ENCODE data around the gene SFXN3. TPM values are rescaled to one million over a fixed set of nuclear protein-coding genes. Genes with fewer than 3 reads are reported as not detected.

Gene SFXN3
- total and polyA plus RNA-seq, 2 experiments from 2014 or later, result 93.6 to 102 TPM

- H4K20me1 ChIP-seq (ENCODE audit: insufficient read depth, poor library complexity, severe bottlenecking), result no peaks in the 10 kb centered on the region
- H3K4me1 ChIP-seq (ENCODE audit: insufficient read depth), result peaks cover 15% of the 10 kb centered on the region
- no peaks in the 10 kb centered on the region for H3K79me2 ChIP-seq
- H3K4me3 ChIP-seq, result no peak overlapping the region
- H3K4me2 ChIP-seq, result no peak overlapping the region
- no peaks in the 10 kb centered on the region for H3K36me3 ChIP-seq (replicated peaks; ENCODE audit: insufficient read depth, low read depth)
- no peak overlapping the region for H3K27ac ChIP-seq
- peak; percentile 55 for DNase-seq (ENCODE audit: low spot score)
- H3K27me3 ChIP-seq, result peaks cover 4% of the 10 kb centered on the region
- no peak overlapping the region for H2AFZ ChIP-seq
- TF ChIP-seq EZH2phosphoT487 (IDR thresholded peaks at IDR 0.05; ENCODE audit: low read depth, severe bottlenecking, unreplicated experiment), result no peak
- TF ChIP-seq, protein P1, sequence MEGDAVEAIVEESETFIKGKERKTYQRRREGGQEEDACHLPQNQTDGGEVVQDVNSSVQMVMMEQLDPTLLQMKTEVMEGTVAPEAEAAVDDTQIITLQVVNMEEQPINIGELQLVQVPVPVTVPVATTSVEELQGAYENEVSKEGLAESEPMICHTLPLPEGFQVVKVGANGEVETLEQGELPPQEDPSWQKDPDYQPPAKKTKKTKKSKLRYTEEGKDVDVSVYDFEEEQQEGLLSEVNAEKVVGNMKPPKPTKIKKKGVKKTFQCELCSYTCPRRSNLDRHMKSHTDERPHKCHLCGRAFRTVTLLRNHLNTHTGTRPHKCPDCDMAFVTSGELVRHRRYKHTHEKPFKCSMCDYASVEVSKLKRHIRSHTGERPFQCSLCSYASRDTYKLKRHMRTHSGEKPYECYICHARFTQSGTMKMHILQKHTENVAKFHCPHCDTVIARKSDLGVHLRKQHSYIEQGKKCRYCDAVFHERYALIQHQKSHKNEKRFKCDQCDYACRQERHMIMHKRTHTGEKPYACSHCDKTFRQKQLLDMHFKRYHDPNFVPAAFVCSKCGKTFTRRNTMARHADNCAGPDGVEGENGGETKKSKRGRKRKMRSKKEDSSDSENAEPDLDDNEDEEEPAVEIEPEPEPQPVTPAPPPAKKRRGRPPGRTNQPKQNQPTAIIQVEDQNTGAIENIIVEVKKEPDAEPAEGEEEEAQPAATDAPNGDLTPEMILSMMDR (IDR thresholded peaks at IDR 0.05; ENCODE audit: poor library complexity), result no peak
- TF ChIP-seq EZH2 (IDR thresholded peaks at IDR 0.05; ENCODE audit: borderline replicate concordance), result no peak
- H3K9me2 ChIP-seq (replicated peaks; ENCODE audit: insufficient read depth), result no peaks in the 10 kb centered on the region
- no peaks in the 10 kb centered on the region for H3K9me3 ChIP-seq (ENCODE audit: low read depth)
- WGBS (ENCODE audit: low lambda C conversion rate, missing lambda C conversion rate), result 61% methylated on average over 7 of the region's 7 CpGs
These were observed 16.0 kb upstream of the SFXN3 start for GRCh38 chr10:101014966-101015581.

- Histone ChIP-seq H3K9me2 (replicated peaks; ENCODE audit: insufficient read depth) (no peaks in the 10 kb centered on the region), H3K27ac (no peak overlapping the region), H3K4me2 (no peak overlapping the region), H3K9me3 (ENCODE audit: low read depth) (no peaks in the 10 kb centered on the region), H3K4me1 (ENCODE audit: insufficient read depth) (peaks cover 15% of the 10 kb centered on the region), H4K20me1 (ENCODE audit: insufficient read depth, poor library complexity, severe bottlenecking) (no peaks in the 10 kb centered on the region), H2AFZ (no peak overlapping the region), H3K27me3 (peaks cover 4% of the 10 kb centered on the region), H3K79me2 (no peaks in the 10 kb centered on the region), H3K36me3 (replicated peaks; ENCODE audit: insufficient read depth, low read depth) (no peaks in the 10 kb centered on the region), H3K4me3 (no peak overlapping the region)
- 78% methylated on average over 8 of the region's 8 CpGs for WGBS (ENCODE audit: low lambda C conversion rate, missing lambda C conversion rate)
- TF ChIP-seq EZH2 (IDR thresholded peaks at IDR 0.05; ENCODE audit: borderline replicate concordance) (no peak), EZH2phosphoT487 (IDR thresholded peaks at IDR 0.05; ENCODE audit: low read depth, severe bottlenecking, unreplicated experiment) (no peak)
- TF ChIP-seq, protein P1 (IDR thresholded peaks at IDR 0.05; ENCODE audit: poor library complexity), result no peak
- no peak for DNase-seq (ENCODE audit: low spot score)
These were observed 15.5 kb upstream of the SFXN3 start for GRCh38 chr10:101015582-101015973.

GRCh38 chr10:101016814-101017213 is 14.2 kb upstream of the SFXN3 start:
- Histone ChIP-seq H3K9me3 (ENCODE audit: low read depth) (no peaks in the 10 kb centered on the region), H3K36me3 (replicated peaks; ENCODE audit: insufficient read depth, low read depth) (no peaks in the 10 kb centered on the region), H4K20me1 (ENCODE audit: insufficient read depth, poor library complexity, severe bottlenecking) (no peaks in the 10 kb centered on the region), H3K79me2 (no peaks in the 10 kb centered on the region), H3K27ac (no peak overlapping the region), H3K4me1 (ENCODE audit: insufficient read depth) (peaks cover 15% of the 10 kb centered on the region), H2AFZ (no peak overlapping the region), H3K4me2 (no peak overlapping the region), H3K27me3 (peaks cover 4% of the 10 kb centered on the region), H3K4me3 (no peak overlapping the region), H3K9me2 (replicated peaks; ENCODE audit: insufficient read depth) (no peaks in the 10 kb centered on the region)
- 76% methylated on average over 5 of the region's 5 CpGs for WGBS (ENCODE audit: low lambda C conversion rate, missing lambda C conversion rate)
- TF ChIP-seq EZH2 (IDR thresholded peaks at IDR 0.05; ENCODE audit: borderline replicate concordance) (no peak), EZH2phosphoT487 (IDR thresholded peaks at IDR 0.05; ENCODE audit: low read depth, severe bottlenecking, unreplicated experiment) (no peak)
- TF ChIP-seq, protein P1 (IDR thresholded peaks at IDR 0.05; ENCODE audit: poor library complexity), result no peak
- no peak for DNase-seq (ENCODE audit: low spot score)
